Glomerular endothelial cell (primary cell): ENCODE results near the gene TENT4A. TPM values are rescaled to one million over a fixed set of nuclear protein-coding genes. Genes with fewer than 3 reads are reported as not detected.
"Not testable (repeated sequence)": the region's sequence is repeated elsewhere in the genome, so short reads cannot be mapped to it uniquely, and the experiment has no call there.

Experiments
- DNase-seq: peaks from one replicate; pipeline ENCODE4 v3.0.0-alpha.2; 2011; ENCODE audit warnings: low read depth, low spot score; ENCODE audit errors: extremely low read depth
- total RNA-seq: library from RNA; depleted of rRNA; stranded (reverse); fragments of >200 nt; gene quantifications from 2 replicates; pipeline ENCODE4 v1.2.3, GENCODE V29; 2015

The TENT4A gene
- total RNA-seq, 1 donor from 2014 or later = 22.7 TPM

DNA sequence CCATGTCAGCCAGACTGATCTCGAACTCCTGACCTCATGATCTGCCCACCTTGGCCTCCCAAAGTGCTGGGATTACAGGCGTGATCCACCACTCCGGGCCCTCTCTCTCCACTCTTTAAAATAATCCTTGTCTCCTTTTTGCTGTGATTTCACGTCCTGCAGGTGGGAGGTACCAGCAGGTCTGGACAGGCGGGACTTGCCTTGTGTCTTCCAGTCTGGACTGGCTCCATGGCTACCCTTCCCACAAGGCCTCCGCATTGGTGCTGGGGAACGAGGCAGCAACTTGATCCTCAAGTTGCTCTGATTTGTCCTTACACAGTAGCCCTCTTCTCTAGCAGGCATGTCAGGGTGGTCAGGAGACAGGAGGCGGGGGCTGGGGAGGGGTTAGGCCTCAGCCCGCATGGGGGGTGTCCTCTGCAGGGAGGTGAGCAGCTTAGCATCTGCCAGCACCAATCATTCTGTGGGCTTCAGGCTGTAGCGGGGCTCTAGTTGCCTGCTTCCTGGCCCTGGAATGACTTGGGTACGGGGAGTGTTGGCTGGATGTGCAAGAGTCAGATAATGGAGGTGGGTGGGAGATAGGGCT is 54.3 kb downstream of the TENT4A start:
- no peak for DNase-seq

DNA sequence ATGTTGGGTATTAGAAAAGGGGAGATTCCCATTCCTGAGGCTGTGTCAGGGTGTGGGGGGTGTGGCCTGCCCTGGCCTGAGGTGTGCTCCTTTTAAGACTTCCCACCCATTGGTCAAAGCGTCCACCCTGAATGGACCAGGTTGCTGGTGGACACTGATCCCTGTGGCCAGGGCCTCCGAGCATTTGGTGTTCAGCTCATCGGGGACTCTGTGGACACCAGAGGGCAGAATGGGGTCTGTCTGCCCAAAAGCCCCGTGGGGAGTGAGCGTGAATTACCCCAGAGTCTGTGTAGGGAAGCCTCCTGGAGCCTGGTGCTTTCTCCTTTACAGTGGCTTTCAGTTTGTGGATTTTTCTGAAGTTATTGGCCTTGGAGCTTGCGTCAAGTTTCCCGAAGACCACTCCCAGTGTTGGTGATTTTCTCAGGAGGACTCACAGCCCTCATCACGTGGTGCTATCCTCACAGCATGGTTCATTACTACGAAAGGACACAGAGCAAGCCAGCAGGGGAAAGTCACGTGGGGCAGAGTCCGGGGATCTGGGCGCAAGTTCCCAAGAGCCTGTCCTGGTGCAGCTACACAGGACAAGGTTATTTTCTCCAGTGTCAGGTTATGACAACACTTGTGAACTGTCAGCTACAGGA is 55.5 kb downstream of the TENT4A start:
- DNase-seq = no peak

DNA sequence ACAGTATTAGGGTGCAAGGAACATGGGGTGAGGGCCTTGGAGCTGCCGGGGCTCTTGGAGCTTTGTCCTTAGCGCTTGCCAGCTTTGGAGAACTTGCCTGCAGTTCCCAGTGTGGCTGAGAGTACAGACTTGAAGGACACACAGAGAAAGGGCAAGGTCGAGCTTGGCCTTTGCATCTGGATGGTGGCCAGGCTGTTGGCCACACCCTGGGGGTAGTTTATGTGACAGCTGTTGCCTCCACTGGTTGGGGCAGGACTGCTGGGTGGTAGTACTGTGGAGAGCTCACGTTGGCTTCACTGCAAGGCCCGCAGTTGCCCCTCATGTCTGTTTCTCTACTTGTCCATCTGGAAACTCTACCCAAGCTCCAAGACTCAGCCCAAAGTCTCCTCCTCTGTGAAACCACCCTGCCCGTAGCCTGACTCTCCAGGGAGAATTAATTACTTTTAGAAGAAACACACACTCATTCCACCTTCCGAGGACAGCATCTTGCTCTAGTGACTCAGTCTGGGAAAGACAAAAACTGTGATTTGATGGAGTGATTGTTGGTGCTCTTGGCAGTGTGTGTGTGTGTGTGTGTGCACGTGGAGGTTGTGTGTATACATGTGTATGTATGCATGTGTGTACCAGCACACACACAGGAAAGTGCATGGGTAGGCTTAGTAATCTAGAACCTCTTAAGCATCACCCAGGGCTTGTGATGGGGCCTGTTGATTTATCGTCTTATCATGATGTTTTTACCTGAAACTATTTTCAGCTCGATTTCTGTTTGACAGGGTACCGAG is 57.8 kb downstream of the TENT4A start:
- DNase-seq = no peak

DNA sequence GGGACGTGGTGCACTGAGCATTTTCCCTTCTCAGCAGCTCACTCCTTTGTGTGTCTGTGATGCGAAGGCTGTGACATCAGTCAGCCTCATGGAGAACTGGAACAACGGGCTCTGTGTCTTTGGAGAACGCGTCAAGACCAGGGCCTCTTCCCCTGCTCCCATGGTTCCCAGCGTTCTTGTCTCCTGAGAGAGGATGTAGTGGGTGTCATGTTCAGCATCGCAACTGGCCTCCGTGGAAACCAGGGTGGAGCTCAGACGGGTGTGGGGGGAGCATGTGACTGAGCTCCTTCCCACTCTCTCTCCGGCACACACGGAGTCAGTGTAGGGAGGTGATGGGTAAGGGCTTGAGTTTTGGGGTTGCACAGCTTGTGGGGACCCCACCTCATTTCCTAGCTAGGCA is 59.7 kb downstream of the TENT4A start:
- no peak for DNase-seq

DNA sequence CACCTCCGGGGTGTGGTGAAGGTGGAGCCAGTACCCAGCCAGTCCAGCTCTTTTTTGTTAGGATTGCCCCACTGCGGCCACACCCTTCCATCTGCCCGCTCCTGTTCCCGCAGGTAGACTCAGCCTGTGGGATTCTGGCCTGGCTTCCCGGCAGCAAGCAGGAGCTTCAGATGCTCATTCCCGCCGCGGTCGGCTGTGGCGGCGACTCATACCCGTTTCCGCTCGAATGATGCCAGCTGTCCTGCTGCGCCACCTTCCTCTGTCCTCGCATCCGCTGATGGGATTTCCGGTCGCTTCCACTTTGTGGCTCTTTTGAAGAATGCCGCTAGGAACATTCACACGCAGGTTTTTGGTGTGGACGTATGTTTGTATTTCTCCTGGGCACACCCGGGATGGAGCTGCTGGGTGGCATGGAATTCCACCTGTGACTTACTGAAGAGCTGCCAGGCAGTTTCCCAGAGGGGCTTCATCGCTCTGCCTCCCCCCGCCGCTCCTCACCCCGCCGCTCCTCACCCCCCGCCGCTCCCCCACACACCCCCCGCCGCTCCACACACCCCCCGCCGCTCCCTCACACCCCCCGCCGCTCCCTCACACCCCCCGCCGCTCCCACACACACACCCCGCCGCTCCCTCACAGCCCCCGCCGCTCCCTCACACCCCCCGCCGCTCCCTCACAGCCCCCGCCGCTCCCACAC is 60.3 kb downstream of the TENT4A start:
- no peak for DNase-seq

DNA sequence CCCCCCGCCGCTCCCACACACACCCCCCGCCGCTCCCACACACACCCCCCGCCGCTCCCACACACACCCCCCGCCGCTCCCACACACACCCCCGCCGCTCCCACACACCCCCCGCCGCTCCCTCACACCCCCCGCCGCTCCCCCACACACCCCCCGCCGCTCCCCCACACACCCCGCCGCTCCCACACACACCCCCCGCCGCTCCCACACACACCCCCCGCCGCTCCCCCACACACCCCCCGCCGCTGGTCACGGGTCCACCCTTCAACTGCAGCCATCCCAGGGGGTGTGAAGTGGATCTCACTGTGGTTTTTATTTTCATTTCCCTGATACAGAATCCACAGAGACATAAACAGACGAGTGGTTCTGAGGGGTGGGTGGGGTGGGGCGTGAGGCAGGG is 61.0 kb downstream of the TENT4A start:
- not testable (repeated sequence) for DNase-seq

DNA sequence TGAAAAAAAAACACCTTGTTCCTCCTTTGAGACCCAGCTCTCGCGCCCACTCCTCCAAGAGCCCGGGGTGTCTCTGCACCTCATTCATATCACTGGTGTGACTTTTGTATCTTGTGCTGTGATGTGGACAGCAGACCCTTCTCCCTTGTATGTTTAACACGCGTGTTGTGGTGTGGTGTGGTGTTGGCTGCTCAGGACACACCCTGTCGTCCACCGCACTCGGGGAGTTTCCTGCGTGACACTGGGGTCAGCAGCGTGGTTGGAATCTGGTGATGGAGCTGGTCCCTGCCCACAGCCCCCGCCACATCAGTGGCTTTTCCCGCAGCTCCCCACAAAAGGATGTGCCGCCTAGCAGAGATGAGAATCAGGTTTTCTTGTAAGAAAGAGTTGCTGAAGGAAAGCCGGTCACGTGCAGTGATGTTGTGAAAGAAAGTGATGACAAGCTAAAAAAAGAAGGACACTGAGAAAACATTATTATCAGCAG is 61.5 kb downstream of the TENT4A start:
- no peak for DNase-seq

DNA sequence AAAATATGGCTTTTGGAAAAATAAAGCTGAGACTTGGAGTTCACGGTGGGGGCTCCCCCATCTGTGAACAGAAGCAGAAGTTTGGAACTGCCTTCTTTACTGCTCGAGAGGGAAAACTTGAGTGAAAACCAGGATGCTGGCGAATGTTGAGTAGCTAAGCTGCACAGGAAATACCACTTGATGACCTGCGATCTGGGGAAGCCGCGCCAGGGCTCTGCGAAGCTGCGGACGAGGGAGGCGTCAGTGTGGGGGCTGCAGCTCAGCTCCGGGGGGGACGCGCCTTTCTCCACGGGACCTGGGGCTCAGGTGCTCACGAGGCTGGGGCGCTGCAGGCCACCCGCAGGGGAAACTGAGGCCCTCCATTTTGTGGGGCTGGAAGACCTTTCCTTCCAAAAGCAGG is 62.3 kb downstream of the TENT4A start:
- no peak for DNase-seq

DNA sequence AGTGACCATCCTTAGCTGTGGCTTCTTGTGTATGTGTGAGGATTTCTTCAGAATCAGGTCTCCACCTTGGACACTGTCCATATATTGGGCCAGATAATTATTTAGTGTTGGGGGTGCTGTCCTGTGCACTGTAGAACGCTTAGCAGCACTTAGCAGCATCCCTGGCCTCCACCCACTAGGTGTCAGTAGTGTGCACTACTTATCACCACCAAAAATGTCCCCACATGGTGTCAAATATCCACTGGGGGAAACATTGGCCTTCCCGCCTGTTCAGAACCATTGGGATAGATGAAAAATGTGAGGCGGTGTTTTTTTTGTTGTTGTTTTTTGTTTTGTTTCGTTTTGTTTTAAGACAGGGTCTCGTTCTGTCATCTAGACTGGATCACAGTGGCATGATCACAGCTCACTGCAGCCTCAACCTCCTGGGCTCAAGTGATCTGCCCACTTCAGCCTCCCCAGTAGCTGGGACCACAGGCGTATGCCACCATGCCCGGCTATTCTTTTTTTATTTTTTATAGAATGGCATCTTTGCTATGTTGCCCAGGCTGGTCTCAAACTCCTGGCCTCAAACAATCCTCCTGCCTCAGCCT is 67.7 kb downstream of the TENT4A start:
- DNase-seq = no peak

DNA sequence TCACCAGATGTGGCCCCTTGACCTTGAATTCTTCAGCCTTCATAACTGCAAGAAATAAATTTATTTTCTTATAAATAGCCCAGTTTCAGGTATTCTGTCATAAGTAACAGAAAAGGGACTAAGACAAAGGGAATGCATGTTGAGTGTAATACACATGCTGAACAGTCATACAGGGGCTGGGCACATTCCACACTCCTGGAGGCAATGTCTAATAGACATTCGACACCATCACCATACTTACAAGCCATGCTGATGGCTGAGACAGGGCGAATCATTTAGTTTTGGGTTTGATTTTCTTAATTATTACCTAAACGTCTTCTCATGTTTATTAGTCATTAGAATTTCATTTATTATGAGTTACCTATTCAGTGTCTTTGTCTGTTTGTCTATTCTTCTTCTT is 68.5 kb downstream of the TENT4A start:
- DNase-seq = no peak

DNA sequence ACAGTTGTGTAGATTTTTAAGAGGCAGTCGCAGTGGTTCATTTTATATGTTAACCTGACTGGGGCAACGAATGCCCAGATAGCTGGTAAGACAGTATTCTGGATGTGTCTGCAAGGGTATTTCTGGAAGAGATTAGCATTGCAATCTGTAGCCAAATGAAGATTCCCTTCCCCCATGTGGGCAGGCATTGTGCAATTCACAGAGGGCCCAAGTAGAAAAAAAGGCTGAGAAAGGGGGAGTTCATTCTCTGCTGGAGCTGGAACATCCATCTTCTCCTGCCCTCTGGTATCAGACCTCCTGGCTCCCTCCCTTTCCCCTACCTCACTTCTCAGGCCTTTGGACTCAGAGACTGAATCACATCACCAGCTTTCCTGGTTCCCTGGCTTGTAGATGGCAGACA is 70.6 kb downstream of the TENT4A start:
- DNase-seq = no peak

DNA sequence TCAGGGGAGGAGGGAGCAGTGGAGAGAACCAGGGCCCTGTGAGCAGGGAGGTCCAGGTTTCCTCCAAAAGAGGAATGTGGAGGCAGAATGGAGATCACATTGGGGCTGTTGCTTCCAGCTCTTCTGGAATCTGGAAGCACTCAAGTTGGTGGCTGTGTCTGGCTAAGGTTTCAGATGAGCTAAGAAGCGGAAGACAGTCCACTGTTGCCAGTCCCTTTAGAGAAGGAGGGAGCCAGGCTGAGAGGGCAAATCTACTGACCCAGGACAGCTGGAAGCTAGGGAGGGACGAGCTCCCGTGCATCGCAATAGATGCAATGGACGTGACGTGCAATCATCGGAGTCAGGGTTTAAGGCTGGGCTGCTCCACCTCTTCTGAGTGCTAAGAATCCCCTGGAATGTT is 71.2 kb downstream of the TENT4A start:
- no peak for DNase-seq

DNA sequence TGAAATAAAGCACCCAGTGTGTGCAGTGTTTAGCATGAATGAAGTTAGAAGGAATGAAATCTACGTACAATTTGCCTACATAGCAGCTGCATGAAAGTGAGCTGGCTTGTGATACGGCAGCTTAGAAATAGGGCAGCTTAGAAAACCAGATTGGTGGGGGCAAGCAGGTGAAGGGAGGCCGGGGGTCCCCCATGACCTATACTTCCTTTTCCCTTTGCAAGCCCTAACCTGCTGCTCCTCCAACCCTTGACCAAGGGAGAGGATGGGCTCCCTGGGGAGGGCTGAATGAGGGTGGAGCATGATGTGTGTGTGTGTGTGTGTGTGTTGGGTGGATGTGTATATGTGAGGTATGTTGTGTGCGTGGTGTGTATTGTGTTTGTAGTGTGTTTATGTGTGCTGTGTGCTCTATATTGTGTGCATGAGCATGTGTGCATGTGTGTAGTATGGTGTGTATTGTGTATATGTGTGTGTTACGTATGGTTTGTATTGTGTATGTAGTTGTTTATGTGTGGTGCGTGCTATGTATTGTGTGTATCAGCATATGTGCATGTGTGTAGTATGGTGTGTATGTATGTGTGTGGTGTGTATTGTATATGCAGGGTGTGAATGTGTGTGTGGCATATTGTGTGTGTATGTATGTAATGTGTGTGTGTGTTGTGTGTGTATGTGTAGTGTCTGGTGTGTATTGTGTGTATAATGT is 72.1 kb downstream of the TENT4A start:
- no peak for DNase-seq

DNA sequence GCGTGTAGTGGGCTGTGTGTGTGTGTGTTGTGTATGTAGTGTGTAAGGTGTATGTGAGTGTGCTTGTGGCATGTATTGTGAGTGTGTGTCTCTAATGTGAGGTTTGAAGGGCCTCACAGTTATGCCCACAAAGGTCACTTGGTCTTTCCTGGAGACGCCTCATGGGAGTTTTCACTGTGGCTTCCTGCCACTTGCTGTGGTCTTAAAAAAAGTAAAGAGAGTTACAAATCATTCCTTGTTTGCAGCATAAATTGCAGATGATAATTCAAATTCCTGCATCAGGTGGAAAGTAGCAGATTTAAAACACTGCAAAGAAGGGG is 72.6 kb downstream of the TENT4A start:
- no peak for DNase-seq

DNA sequence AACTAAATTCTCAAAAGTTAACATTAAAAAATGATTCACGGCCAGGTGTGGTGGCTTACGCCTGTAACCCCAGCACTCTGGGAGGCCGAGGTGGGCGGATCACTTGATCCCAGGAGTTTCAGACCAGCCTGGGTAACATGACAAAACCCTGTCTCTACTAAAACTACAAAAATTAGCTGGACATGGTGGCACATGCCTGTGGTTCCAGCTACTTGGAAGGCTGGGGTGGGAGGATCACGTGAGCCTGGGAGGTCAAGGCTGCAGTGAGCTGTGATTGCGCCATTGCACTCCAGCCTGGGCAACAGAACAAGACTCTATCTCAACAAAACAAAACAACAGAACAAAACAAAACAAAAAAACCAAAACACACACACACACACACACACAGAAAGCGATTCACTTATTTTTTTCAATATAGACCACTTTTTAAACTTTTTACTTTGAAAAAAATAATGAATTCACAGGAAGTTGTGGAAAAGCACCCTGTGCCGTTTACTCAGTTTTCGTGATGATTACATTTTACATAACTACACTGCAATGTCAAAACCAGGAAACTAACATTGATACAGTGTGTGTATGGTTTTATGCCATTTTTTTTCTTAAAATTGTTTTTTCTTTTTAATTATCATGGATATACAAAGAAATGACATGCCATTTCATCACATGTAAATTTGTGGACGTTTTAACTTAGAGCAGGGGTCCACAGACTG is 73.7 kb downstream of the TENT4A start:
- DNase-seq = no peak

DNA sequence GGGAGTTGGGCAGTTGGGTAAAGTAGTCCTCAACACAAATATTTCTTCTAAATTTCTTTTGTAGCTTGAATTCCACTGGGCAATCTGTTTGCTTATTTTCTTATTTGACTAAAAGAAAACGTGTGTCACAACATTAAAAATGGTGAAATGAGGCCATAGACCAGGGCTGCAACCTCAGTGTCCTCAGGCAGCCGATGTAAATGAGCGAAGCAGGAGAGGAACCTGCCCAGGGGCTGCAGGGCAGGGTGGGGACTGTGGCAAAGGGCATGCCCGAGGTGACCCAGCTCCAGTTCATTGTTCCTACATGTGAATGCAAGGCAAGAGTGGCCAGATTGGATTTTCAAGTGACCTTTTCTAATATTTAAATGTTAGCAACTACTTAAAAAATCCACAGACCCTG is 74.7 kb downstream of the TENT4A start:
- no peak for DNase-seq

DNA sequence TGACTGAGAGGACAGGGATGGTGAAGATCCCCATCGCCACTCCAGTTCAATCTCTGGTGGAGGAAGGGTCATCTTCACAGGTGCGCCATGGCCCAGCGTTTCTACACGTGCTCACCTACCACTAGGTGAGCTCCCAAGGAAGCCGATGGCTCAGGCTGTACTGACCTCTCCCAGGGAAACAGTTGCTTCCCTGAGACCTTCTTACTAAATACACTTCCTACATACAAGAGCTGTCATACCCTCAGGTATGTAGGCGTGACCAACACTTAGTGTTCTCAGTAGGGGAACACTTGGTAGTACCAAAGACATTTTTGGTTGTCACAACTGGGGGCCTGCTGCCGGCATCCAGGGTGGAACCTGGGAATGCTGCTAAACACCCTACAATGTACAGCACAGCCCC is 75.2 kb downstream of the TENT4A start:
- no peak for DNase-seq

DNA sequence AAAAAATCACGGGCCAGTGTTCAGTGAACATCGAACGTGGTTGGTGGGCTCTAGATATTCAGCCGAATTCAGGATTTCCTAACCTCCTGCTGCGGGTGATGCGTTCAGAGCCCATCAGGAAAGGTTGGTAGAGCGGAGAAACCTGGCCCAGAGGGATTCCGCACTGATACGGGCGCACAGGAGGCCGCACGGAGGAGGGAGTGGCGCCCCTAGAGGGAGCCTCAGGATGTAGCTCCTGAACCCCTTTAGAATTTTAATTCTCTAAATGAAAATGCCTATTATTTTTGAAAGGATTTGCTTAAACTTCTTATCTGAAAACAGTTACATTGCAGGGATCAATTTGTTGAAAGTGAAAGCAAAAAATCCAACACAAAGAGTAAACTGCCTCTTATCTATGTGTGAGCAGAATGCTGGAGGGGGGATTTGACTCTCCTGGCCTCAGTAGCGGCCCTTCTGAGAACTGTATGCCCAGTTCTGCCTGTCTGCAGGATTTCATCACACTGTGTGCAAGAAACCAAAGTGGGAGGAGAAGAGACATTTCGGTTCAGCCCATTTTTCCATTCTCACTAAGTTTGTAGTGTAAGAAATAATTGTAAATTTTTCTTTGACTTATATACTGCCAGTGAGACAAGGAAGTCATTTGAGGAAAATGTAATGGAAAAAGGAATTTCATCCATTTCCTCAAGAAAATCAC is 75.9 kb downstream of the TENT4A start:
- no peak for DNase-seq

DNA sequence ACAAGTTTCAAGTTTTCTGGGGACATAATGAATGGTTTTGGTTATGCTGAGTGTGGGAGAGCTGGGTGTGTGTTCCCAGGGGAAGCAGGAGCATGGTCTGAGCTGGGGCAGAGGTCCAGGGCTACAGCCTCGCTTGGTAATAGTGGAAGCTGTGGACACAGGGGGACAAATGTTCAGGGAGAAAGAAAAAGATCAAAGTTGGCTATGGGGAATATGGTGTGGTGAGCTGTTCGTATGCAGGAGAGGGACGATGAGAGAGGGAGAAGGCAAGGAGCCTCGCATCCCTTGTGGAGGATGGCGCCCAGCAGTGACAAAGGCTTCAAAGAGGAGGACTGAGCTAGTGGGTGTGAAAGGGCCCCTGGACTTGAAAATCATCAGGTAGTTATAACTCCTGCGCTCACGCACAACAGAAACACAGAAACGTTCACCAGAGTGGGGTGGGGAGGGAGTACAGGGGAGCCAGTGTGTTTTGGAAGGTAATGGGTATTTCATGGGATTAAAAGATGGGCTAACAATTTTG is 77.2 kb downstream of the TENT4A start:
- no peak for DNase-seq
